ENCODE data around the gene ANKRD37. TPM values are rescaled to one million over a fixed set of nuclear protein-coding genes. Genes with fewer than 3 reads are reported as not detected.

Gene ANKRD37
- total and polyA plus RNA-seq, 2 of the 8 experiments (the other 6 are each of a cell fraction or from before 2014, with no cell fraction given), result 2.8 to 3.4 TPM

- CTCF ChIA-PET (ENCODE audit: partially characterized antibody), result interaction anchor here (0.6 kb wide), 1 partner anchor 395 kb away, joined by 3 read pairs; no protein-coding TSS in a partner anchor
- TF ChIP-seq CTBP2 (IDR thresholded peaks at IDR 0.05; ENCODE audit: borderline replicate concordance, insufficient read depth, insufficient read length, low read length), result no peak
- POLR2A ChIA-PET (ENCODE audit: partially characterized antibody), result no interaction called here
Measured at GRCh38 chr4:185435466-185435865, 38.8 kb downstream of the ANKRD37 start.

More at GRCh38 chr4:185435466-185435865, 38.8 kb downstream of the ANKRD37 start:
- H3K9me3 ChIP-seq (ENCODE audit: insufficient read depth in 2 of 2, low read depth in 1 of 2, low read length in 1 of 2), result no peaks in the 10 kb centered on the region
- H3K27me3 ChIP-seq (replicated peaks in 1 of 4; ENCODE audit: control insufficient read depth in 3 of 4, extremely low read depth in 1 of 4, insufficient read depth in 3 of 4, low read length in 3 of 4), result no peaks in the 10 kb centered on the region
- no peak overlapping the region for H2BK12ac ChIP-seq (ENCODE audit: low read depth, low read length)
- no peak overlapping the region for H3K14ac ChIP-seq (ENCODE audit: insufficient read length)
- no peak overlapping the region for H4K91ac ChIP-seq (replicated peaks; ENCODE audit: insufficient read length, low read length)
- H3K56ac ChIP-seq (replicated peaks; ENCODE audit: insufficient read length, low read depth, low read length), result no peak overlapping the region
- H3K79me2 ChIP-seq (ENCODE audit: control insufficient read depth in 1 of 2, insufficient read depth in 2 of 2, low read length in 2 of 2), result no peaks in the 10 kb centered on the region
- H2BK15ac ChIP-seq (ENCODE audit: low read length), result no peak overlapping the region
- no peak overlapping the region for H3K9ac ChIP-seq (replicated peaks in 1 of 4; ENCODE audit: extremely low read depth in 1 of 4, low read depth in 3 of 4, low read length in 3 of 4)
- no peaks in the 10 kb centered on the region for H3K79me1 ChIP-seq (ENCODE audit: low read depth, low read length)
- H3K36me3 ChIP-seq (ENCODE audit: control insufficient read depth in 2 of 4, insufficient read depth in 4 of 4, low read length in 3 of 4), result no peaks in the 10 kb centered on the region
- H3K4me2 ChIP-seq (ENCODE audit: insufficient read depth in 1 of 2, low read depth in 2 of 2, low read length in 2 of 2), result no peak overlapping the region
- no peak overlapping the region for H3K23ac ChIP-seq (ENCODE audit: insufficient read length)
- no peak overlapping the region for H2AFZ ChIP-seq (ENCODE audit: low read length)
- no peak overlapping the region for H3K4me3 ChIP-seq (ENCODE audit: extremely low read depth in 1 of 4, insufficient read depth in 2 of 4, low read depth in 3 of 4, low read length in 4 of 4)
- H2AK5ac ChIP-seq (ENCODE audit: low read depth, low read length), result no peak overlapping the region
- DNase-seq (ENCODE audit: low read depth in 1 of 2, low spot score in 2 of 2) (no peak), FAIRE-seq (no peak)
- H3K23me2 ChIP-seq (ENCODE audit: low read depth, low read length), result no peaks in the 10 kb centered on the region
- H3K27ac ChIP-seq (ENCODE audit: low read depth, low read length), result no peak overlapping the region
- H4K20me1 ChIP-seq (replicated peaks in 1 of 2; ENCODE audit: control insufficient read depth in 1 of 2, insufficient read depth in 2 of 2, low read length in 2 of 2), result no peaks in the 10 kb centered on the region
- no peak overlapping the region for H4K8ac ChIP-seq (ENCODE audit: extremely low read depth, insufficient read depth, low read length)
- H2BK5ac ChIP-seq (ENCODE audit: low read depth, low read length), result no peak overlapping the region
- H3K4ac ChIP-seq (replicated peaks; ENCODE audit: insufficient read length, low read depth, low read length), result no peak overlapping the region
- no peaks in the 10 kb centered on the region for H3K4me1 ChIP-seq (replicated peaks in 1 of 4; ENCODE audit: control insufficient read depth in 3 of 4, insufficient read depth in 4 of 4, low read length in 3 of 4)
- H4K5ac ChIP-seq (ENCODE audit: insufficient read length, low read depth, low read length), result no peak overlapping the region
- H3K18ac ChIP-seq (ENCODE audit: extremely low read depth, low read length), result no peak overlapping the region
- no peak overlapping the region for H2BK20ac ChIP-seq (ENCODE audit: low read length)
- H2BK120ac ChIP-seq (replicated peaks; ENCODE audit: low read depth, low read length), result no peak overlapping the region

Data from H1 (cell line).